T follicular helper cell (primary cell): Measurements from ENCODE around the gene NR2C1.
"Not testable (repeated sequence)": the region's sequence is repeated elsewhere in the genome, so short reads cannot be mapped to it uniquely, and the experiment has no call there.

Source experiments
- DNase-seq: peaks from one replicate; pipeline ENCODE4 v3.0.0-alpha.2; 2020; ENCODE audit warnings: low read depth
- total RNA-seq, 2 experiments: gene quantifications; one replicate each; lab custom pipeline; 2026; lab: John Stamatoyannopoulos, UW

Gene NR2C1
- 17.0 to 39.5 reads per million in 2 experiments for total RNA-seq

GRCh38 chr12:95072900-95073697, at the start of gene NR2C1:
TSS of gene NR2C1 (minus strand) at chr12:95073618. CDS start at chr12:95067384, 6,234 bp downstream.
- DNase-seq, result peak; percentile 91

DNA sequence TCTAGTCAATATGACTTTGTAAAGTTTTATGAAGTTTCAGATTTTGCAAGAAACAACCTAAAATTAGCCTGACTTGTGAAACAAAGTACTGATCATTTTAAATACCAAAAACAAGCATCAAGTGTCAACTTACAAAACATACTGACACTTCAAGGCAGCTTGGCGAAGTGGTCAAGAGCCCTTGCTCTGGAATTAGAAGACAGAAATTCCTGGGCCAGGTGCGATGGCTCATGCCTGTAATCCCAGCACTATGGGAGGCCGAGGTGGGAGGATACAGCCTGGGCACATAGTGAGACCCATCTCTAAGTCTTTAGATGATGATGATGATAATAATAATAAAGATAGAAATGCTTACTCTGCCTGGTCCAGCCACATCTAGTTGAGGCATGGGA, 45.4 kb upstream of the NR2C1 start:
- DNase-seq, result no peak

DNA sequence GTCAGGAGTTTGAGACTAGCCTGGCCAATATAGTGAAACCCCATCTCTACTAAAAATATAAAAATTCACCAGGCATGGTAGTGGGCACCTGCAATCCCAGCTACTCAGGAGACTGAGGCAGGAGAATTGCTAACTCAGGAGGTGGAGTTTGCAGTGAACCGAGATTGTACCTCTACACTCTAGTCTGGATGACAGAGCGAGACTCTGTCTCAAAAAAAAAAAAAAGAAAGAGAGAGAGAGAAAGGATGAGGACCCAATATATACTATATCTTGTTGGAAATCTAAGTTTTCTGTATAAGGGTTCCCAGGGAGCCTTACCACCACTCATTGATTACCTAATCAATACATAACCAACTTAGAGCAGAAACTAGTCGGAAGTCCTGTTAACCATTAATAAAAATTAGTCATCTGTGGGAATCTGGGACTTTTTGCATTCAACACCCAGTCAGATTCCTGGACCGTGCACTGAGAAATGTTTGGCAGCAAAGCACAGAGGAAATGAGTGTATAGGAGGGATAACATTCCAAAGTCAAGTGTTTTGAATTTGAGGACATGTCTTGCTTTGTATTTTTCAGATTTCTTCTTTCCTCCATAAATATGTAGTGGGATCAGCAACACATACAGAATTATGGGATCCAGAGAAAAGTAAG, 44.8 kb upstream of the NR2C1 start:
- no peak for DNase-seq

DNA sequence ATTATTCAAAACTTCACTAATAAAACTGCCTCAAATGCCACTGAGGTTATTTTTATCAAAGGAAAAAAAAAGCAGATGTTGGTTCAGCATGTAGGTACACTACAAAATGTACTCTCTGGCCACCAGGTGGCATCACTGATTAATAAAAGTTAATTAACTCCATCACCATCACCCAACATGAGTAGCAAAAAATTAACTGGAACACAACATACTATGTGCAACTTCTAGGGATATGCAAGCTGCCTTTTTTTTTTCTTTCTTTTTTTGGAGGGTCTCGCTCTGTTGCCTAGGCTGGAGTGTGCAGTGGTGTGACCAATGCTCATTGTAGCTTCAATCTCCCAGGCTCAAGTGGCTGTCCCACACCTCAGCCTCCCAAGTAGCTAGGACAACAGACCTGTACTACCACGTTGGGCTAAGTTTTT, 43.8 kb upstream of the NR2C1 start:
- peak; percentile 52 for DNase-seq

- no peak for DNase-seq
These were observed 43.4 kb upstream of the NR2C1 start for GRCh38 chr12:95116773-95117172.

- no peak for DNase-seq
These were observed 42.9 kb upstream of the NR2C1 start for GRCh38 chr12:95116341-95116740.

- DNase-seq, result no peak
These were observed 42.2 kb upstream of the NR2C1 start for GRCh38 chr12:95115641-95116040.

GRCh38 chr12:95114766-95115405, 41.5 kb upstream of the NR2C1 start:
- no peak for DNase-seq

GRCh38 chr12:95107362-95107761, 33.9 kb upstream of the NR2C1 start:
- no peak for DNase-seq

GRCh38 chr12:95105540-95105939, 32.1 kb upstream of the NR2C1 start:
- DNase-seq, result no peak

GRCh38 chr12:95104919-95105452, 31.6 kb upstream of the NR2C1 start:
- no peak for DNase-seq

DNA sequence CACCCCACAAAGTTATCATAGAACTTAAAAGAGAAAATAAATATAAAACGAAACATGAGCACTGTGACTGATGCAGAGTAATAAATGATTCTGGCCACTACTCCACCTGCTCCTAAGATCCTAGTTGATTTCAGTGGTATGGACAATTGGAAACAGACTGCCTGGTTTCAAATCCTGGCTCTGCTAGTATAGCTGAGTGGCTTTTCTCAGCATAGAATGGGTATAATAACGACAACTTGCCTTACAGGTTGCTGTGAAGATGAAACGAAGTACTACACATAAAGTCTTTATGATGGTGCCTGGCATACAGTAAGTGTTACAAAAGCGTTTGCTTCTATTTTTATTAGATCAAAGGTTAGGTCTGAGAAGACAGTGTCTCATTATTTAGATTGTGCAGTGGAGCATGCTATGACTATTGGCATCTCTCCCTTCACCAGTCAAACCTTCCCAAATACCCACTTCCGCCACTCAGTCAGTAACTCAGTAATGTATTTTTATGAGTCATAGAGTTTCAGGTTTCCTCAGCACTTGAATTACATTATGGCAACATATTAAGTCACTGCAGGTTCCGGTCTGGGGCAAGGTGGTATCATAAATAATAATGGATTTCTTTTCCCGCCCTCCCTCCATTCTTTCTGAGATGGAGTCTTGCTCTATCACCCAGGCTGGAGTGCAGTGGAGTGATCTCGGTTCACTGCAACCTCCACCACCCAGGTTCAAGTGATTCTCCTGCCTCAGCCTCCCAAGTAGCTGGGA, 29.7 kb upstream of the NR2C1 start:
- no peak for DNase-seq

DNA sequence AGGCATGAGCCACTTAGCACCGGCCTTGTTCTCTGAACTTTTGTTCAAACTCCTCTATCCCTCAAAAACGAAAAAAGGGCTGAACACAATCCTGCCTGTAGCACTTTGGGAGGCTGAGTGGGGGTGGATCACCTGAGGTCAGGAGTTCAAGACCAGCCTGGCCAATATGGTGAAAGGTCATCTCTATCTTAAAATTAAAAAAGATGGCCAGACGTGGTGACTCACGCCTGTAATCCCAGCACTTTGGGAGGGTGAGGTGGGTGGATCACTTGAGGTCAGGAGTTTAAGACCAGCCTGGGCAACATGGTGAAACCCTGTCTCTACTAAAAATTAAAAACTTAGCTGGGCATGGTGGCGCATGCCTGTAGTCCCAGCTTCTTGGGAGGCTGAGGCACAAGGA, 28.5 kb upstream of the NR2C1 start:
- DNase-seq, result not testable (repeated sequence)

GRCh38 chr12:95100264-95101190, 27.1 kb upstream of the NR2C1 start:
- no peak for DNase-seq

DNA sequence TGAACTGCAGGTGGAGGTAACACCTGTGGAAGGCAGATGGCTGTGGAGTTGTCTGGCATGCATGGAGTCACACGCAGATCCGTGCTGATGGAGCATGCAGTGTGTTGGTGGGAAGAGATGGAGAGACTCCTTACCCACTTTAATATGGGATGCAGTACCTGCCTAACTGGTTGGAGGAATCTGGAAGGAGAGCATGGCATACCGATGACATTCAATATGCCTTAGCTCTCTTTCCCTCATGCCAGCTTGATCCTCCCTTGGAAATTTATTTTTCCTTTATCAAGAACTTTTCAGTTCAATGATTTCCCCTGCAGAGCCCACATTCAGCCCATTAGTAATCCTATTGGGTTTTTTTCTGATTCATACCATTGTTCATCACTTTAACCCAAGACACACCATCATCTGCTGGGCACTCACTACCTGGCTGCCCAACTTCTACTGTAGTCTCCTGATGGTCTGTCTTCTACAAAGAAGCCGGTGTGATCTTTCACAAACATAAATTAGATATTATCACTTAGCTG, 25.9 kb upstream of the NR2C1 start:
- DNase-seq, result no peak

- DNase-seq, result no peak
These were observed 23.4 kb upstream of the NR2C1 start for GRCh38 chr12:95096852-95097251.

GRCh38 chr12:95096378-95096777, 23.0 kb upstream of the NR2C1 start:
- DNase-seq, result no peak

GRCh38 chr12:95095866-95096265, 22.4 kb upstream of the NR2C1 start:
- not testable (repeated sequence) for DNase-seq

- no peak for DNase-seq
These were observed 16.0 kb upstream of the NR2C1 start for GRCh38 chr12:95089462-95089861.

GRCh38 chr12:95088379-95088778, 15.0 kb upstream of the NR2C1 start:
- DNase-seq, result no peak

- no peak for DNase-seq
These were observed 12.2 kb upstream of the NR2C1 start for GRCh38 chr12:95085612-95086011.
